PC-3 (cell line): ENCODE measurements around the gene CIB4. TPM values are rescaled to one million over a fixed set of nuclear protein-coding genes. Genes with fewer than 3 reads are reported as not detected.

Experiments
- ATAC-seq: fragments of 200-7000 bp; cut with Tn5 transposase; 2 replicates; pipeline ENCODE4 v1.9.1; 2020; ENCODE audit warnings: mild to moderate bottlenecking, moderate library complexity
- BruUV-seq: library from RNA; stranded (reverse); fragments of 400-500 nt; replicated peaks from 2 replicates; lab custom pipeline; 2021; lab: Mats Ljungman, UMichigan
- CTCF ChIA-PET: fragments of 300-600 bp; sonication (Branson Sonifier 250); formaldehyde crosslinking; loops from one replicate; lab custom pipeline; 2022; ENCODE audit warnings: antibody characterized with exemption; lab: Charles Lee
- POLR2A ChIA-PET: fragments of 300-600 bp; sonication (Branson Sonifier 250); formaldehyde crosslinking; loops from one replicate; lab custom pipeline; 2022; ENCODE audit warnings: antibody characterized with exemption; ENCODE audit not compliant: unreplicated experiment; lab: Charles Lee
- DNase-seq: peaks from one replicate; pipeline ENCODE4 v3.0.0-alpha.2; 2015
- H2AFZ ChIP-seq: fragments of 300-600 bp; sonication (generic); 2 replicates; pipeline ENCODE4 v1.6.0; 2016; ENCODE audit warnings: antibody characterized with exemption, low read length
- H3F3A ChIP-seq: fragments of 300-600 bp; sonication (generic); one replicate; pipeline ENCODE4 v1.6.0; 2017; ENCODE audit warnings: antibody characterized with exemption, low read length, control low read depth, mild to moderate bottlenecking; ENCODE audit not compliant: unreplicated experiment
- H3K27ac ChIP-seq: fragments of 300-600 bp; sonication (generic); 2 replicates; pipeline ENCODE4 v1.5.1; 2016; ENCODE audit warnings: mild to moderate bottlenecking, low read length
- H3K27me3 ChIP-seq: fragments of 300-600 bp; sonication (generic); 2 replicates; pipeline ENCODE4 v1.6.1; 2016; ENCODE audit warnings: low read length, mixed read lengths
- H3K36me3 ChIP-seq: fragments of 300-600 bp; sonication (generic); 2 replicates; pipeline ENCODE4 v1.6.1; 2016; ENCODE audit warnings: low read depth, mixed run types, low read length, mixed read lengths
- H3K4me1 ChIP-seq: fragments of 300-600 bp; sonication (generic); 2 replicates; pipeline ENCODE4 v1.5.1; 2016; ENCODE audit warnings: low read length; ENCODE audit not compliant: insufficient read depth
- H3K4me2 ChIP-seq: fragments of 300-600 bp; sonication (generic); 2 replicates; pipeline ENCODE4 v1.6.0; 2016; ENCODE audit warnings: low read length
- H3K4me3 ChIP-seq: fragments of 300-600 bp; sonication (generic); 2 replicates; pipeline ENCODE4 v1.5.1; 2016; ENCODE audit warnings: mild to moderate bottlenecking, low read length, mixed read lengths
- H3K79me2 ChIP-seq: fragments of 300-600 bp; sonication (generic); 2 replicates; pipeline ENCODE4 v1.6.1; 2017; ENCODE audit warnings: low read length, mixed read lengths
- H3K9ac ChIP-seq: fragments of 300-600 bp; sonication (generic); 2 replicates; pipeline ENCODE4 v1.6.0; 2016; ENCODE audit warnings: mild to moderate bottlenecking, low read length
- H3K9me2 ChIP-seq: fragments of 300-600 bp; sonication (generic); replicated peaks from 2 replicates; pipeline ENCODE4 v1.6.1; 2016; ENCODE audit warnings: mixed run types, low read length, mixed read lengths
- H3K9me3 ChIP-seq: fragments of 300-600 bp; sonication (generic); 2 replicates; pipeline ENCODE4 v1.6.1; 2016; ENCODE audit warnings: low read length, mixed read lengths
- H4K20me1 ChIP-seq: fragments of 300-600 bp; sonication (generic); 2 replicates; pipeline ENCODE4 v1.6.1; 2016; ENCODE audit warnings: low read length, mixed read lengths
- CTCF ChIP-seq: fragments of 300-600 bp; sonication (generic); conservative IDR thresholded peaks from 2 replicates; pipeline ENCODE4 v1.5.1; 2017; ENCODE audit warnings: antibody characterized with exemption, low read depth, mild to moderate bottlenecking, low read length
- EZH2 ChIP-seq: fragments of 300-600 bp; sonication (generic); IDR thresholded peaks from one replicate; pipeline ENCODE4 v1.6.1; 2017; ENCODE audit warnings: antibody characterized with exemption, mild to moderate bottlenecking, low read length; ENCODE audit not compliant: unreplicated experiment
- EZH2phosphoT487 ChIP-seq: fragments of 300-600 bp; sonication (generic); IDR thresholded peaks from 2 replicates; pipeline ENCODE4 v1.6.1; 2018; ENCODE audit warnings: mild to moderate bottlenecking, antibody characterized with exemption, low read length, borderline replicate concordance
- intact Hi-C: fragments of 100-400 bp; cut with micrococcal nuclease; formaldehyde crosslinking; loops from 2 replicates; pipeline ENCODE4 v1.9.0; 2023
- total RNA-seq: library from RNA; depleted of rRNA; stranded (reverse); fragments of >200 nt; gene quantifications from 2 replicates; pipeline ENCODE4 v1.2.3, GENCODE V29; 2014

The CIB4 gene
- total RNA-seq, 1 experiment from 2014 or later, result not detected

GRCh38 chr2:26674002-26674751, 33.0 kb upstream of the CIB4 start:
- Histone ChIP-seq H3K9ac (no peak overlapping the region), H3K4me1 (peaks cover 22% of the 10 kb centered on the region), H3K36me3 (no peaks in the 10 kb centered on the region), H3F3A (no peaks in the 10 kb centered on the region), H3K9me3 (no peaks in the 10 kb centered on the region), H3K4me3 (no peak overlapping the region), H4K20me1 (no peaks in the 10 kb centered on the region), H2AFZ (no peak overlapping the region), H3K27me3 (peaks cover 29% of the 10 kb centered on the region; the same call in 1 of the 2 replicates), H3K4me2 (no peak overlapping the region), H3K27ac (no peak overlapping the region), H3K9me2 (no peaks in the 10 kb centered on the region; the same call in 1 of the 2 replicates), H3K79me2 (no peaks in the 10 kb centered on the region)
- no TSS peak for BruUV-seq
- ChIA-PET CTCF (no interaction called here), POLR2A (no interaction called here)
- TF ChIP-seq EZH2phosphoT487 (no peak), EZH2 (no peak), CTCF (no peak)
- intact Hi-C loops, result no loop called here
- ATAC-seq, result no peak
- no peak for DNase-seq

DNA sequence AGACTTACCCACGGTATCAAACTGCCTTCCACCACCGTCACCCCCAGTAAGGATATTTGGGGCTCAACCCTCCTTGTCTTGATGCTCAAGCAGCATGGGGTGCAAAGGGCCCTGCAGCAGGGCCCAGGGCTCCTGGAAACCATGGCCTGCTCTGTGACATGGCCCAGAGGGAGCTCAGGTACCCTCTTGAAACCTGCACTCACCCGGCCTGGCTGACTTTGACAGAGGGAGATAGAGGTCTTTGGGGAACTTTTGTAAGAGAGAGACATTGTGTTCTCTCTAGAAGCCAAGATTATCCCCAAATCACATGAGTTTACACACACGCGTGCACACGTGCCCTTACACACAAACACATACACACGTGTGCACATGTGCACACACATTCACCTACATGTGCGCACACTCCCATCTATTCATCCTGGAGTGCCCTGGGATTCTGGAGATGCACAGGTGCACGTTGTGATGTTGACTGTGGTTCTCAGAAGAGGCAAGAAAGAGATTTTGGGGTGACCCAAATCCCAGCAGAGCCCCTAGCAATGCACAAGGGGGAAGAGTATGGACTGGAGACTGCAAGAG, 31.7 kb upstream of the CIB4 start:
- Histone ChIP-seq H3K9me3 (no peaks in the 10 kb centered on the region), H3K36me3 (no peaks in the 10 kb centered on the region), H4K20me1 (no peaks in the 10 kb centered on the region), H3K4me2 (no peak overlapping the region), H3K9ac (no peak overlapping the region), H3K79me2 (no peaks in the 10 kb centered on the region), H3K27me3 (peaks cover 20% of the 10 kb centered on the region; the same call in 1 of the 2 replicates), H3K27ac (no peak overlapping the region), H3K9me2 (no peaks in the 10 kb centered on the region), H3K4me1 (peaks cover 21% of the 10 kb centered on the region), H3K4me3 (no peak overlapping the region), H2AFZ (no peak overlapping the region), H3F3A (no peaks in the 10 kb centered on the region)
- no TSS peak for BruUV-seq
- intact Hi-C loops, result no loop called here
- ChIA-PET POLR2A (no interaction called here), CTCF (no interaction called here)
- DNase-seq (no peak), ATAC-seq (no peak)
- TF ChIP-seq CTCF (no peak), EZH2 (no peak), EZH2phosphoT487 (no peak)
